ENCODE measurements around the gene B3GALT2. TPM values are rescaled to one million over a fixed set of nuclear protein-coding genes. Genes with fewer than 3 reads are reported as not detected.
"Not testable (repeated sequence)": the region's sequence is repeated elsewhere in the genome, so short reads cannot be mapped to it uniquely, and the experiment has no call there.

Gene B3GALT2
- total and polyA plus RNA-seq, 2 experiments from 2014 or later, result 2.8 to 4.8 TPM

DNA sequence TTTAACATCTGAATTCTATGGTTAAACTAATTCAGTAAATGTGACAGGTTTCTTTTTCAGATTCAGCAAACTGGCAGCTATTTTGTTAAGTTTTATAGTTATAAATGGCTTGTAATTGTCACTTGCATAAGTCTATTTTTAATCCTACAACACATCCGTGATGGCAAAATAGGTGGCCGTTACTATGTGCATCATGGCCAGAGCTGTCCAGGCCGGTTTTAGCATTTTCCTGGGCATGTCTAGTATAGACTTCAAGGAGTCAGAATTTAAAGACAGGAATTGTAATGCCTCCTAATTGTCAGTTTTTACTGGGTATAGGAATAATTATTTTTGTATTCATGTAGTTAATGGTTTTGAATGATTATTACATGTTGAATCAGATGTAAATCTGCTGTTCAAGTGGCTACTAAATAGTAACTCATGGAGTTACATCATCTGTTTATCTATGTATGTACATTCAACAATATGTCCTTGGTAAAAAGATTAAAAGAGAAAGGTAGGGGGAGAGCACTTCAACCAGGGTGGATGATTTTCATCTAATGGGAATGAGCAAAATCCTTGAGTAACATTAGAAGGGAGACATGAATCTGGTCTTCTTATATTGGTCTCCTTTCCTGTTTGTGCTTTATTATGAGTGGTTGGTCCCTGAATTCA lies 3.2 kb upstream of the B3GALT2 start:
- no peak overlapping the region for H3K9ac ChIP-seq
- no peaks in the 10 kb centered on the region for H3K27me3 ChIP-seq (replicated peaks; ENCODE audit: insufficient read depth)
- peaks cover 15% of the 10 kb centered on the region; the same call in 1 of the 2 replicates for H3F3A ChIP-seq (ENCODE audit: insufficient read depth)
- no peaks in the 10 kb centered on the region for H4K20me1 ChIP-seq (ENCODE audit: insufficient read depth)
- DNase-seq, result peak; percentile 15
- WGBS, 2 experiments (ENCODE audit: low coverage in 1 of 2, low lambda C conversion rate in 2 of 2, missing lambda C conversion rate in 2 of 2), result 39 to 45% methylated on average over 3 of the region's 3 CpGs
- no peaks in the 10 kb centered on the region for H3K36me3 ChIP-seq (ENCODE audit: low read depth)
- H3K79me2 ChIP-seq (ENCODE audit: insufficient read depth), result peaks cover 100% of the 10 kb centered on the region
- H3K4me3 ChIP-seq, result no peak overlapping the region
- H3K4me1 ChIP-seq (ENCODE audit: insufficient read depth), result peaks cover 50% of the 10 kb centered on the region
- no peak overlapping the region for H3K4me2 ChIP-seq (ENCODE audit: unreplicated experiment)
- in situ Hi-C loops (cut with MboI), result loop anchor here (10.0 kb wide), 1 partner anchor 145 kb away; no protein-coding TSS in a partner anchor
- TF ChIP-seq EZH2 (IDR thresholded peaks at IDR 0.05; ENCODE audit: insufficient read depth, poor library complexity, severe bottlenecking), result no peak
- H2AFZ ChIP-seq, result no peak overlapping the region
- no peaks in the 10 kb centered on the region for H3K9me2 ChIP-seq (ENCODE audit: insufficient read depth)
- no peaks in the 10 kb centered on the region for H3K9me3 ChIP-seq (ENCODE audit: low read depth)
- no peak overlapping the region for H3K27ac ChIP-seq

DNA sequence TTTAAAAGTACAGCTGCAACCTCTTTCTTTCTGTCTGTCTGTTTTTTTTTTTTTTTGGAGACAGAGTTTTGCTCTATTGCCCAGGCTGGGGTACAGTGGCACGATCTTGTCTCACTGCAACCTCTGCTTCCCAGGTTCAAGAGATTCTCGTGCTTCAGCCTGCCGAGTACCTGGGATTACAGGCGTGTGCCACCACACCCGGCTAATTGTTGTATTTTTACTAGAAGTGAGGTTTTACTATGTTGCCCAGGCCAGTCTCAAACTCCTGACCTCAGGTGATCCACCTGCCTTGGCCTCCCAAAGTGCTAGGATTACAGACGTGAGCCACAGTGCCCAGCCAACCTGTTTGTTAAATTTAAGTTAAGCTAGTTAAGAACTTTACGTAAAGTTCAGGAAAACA lies 2.5 kb upstream of the B3GALT2 start:
- H4K20me1 ChIP-seq (ENCODE audit: insufficient read depth); H3K27ac ChIP-seq; DNase-seq; H2AFZ ChIP-seq; H3K36me3 ChIP-seq (ENCODE audit: low read depth); in situ Hi-C loops (cut with MboI); H3K4me2 ChIP-seq (ENCODE audit: unreplicated experiment); H3K27me3 ChIP-seq (replicated peaks; ENCODE audit: insufficient read depth); H3K9me3 ChIP-seq (ENCODE audit: low read depth); H3K9me2 ChIP-seq (ENCODE audit: insufficient read depth); H3K4me3 ChIP-seq; H3K9ac ChIP-seq: not testable (repeated sequence)
- Histone ChIP-seq H3K4me1 (ENCODE audit: insufficient read depth) (peaks cover 57% of the 10 kb centered on the region), H3K79me2 (ENCODE audit: insufficient read depth) (peaks cover 100% of the 10 kb centered on the region), H3F3A (ENCODE audit: insufficient read depth) (peaks cover 15% of the 10 kb centered on the region; the same call in 1 of the 2 replicates)
- WGBS, 2 experiments (ENCODE audit: low coverage in 1 of 2, low lambda C conversion rate in 2 of 2, missing lambda C conversion rate in 2 of 2), result 95 to 96% methylated on average over 7 of the region's 7 CpGs

DNA sequence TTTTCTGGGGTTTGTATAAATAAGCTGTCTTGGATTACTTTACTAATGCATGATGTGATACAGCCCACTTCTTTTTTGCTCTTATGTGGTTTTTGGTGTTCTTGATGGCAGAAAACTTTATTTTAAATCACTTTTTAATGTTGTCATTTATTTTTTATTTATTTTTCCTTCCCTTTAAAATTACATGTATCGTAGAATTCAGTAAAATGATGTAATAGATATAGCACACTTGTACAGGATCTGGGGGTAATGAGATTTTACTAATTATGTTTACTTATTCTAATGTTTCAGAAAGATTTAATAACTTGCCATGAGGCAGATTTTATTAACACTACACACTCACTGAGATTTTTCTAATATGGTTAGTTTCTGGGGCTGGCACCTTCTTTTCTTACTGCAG lies 701 bp upstream of the B3GALT2 start:
- H3K27me3 ChIP-seq (replicated peaks; ENCODE audit: insufficient read depth), result no peaks in the 10 kb centered on the region
- TF ChIP-seq EZH2phosphoT487 (IDR thresholded peaks at IDR 0.05; ENCODE audit: insufficient read depth, low read depth) (no peak), EZH2 (IDR thresholded peaks at IDR 0.05; ENCODE audit: insufficient read depth, poor library complexity, severe bottlenecking) (no peak)
- no peaks in the 10 kb centered on the region for H3K9me2 ChIP-seq (ENCODE audit: insufficient read depth)
- peak overlapping the region; percentile 68; the same call in 1 of the 2 replicates for H3K27ac ChIP-seq
- H3K9ac ChIP-seq, result peak overlapping the region; percentile 70; the same call in 1 of the 2 replicates
- peak overlapping the region; percentile 72; the same call in 1 of the 2 replicates for H3K4me3 ChIP-seq
- no peaks in the 10 kb centered on the region for H4K20me1 ChIP-seq (ENCODE audit: insufficient read depth)
- WGBS, 2 experiments (ENCODE audit: low coverage in 1 of 2, low lambda C conversion rate in 2 of 2, missing lambda C conversion rate in 2 of 2), result 90 to 100% methylated on average over 1 of the region's 1 CpG
- peaks cover 73% of the 10 kb centered on the region for H3K4me1 ChIP-seq (ENCODE audit: insufficient read depth)
- H3F3A ChIP-seq (ENCODE audit: insufficient read depth), result peaks cover 15% of the 10 kb centered on the region; the same call in 1 of the 2 replicates
- H3K4me2 ChIP-seq (ENCODE audit: unreplicated experiment), result peak overlapping the region; percentile 96
- no peaks in the 10 kb centered on the region for H3K36me3 ChIP-seq (ENCODE audit: low read depth)
- H2AFZ ChIP-seq, result no peak overlapping the region
- H3K79me2 ChIP-seq (ENCODE audit: insufficient read depth), result peaks cover 99% of the 10 kb centered on the region
- in situ Hi-C loops (cut with MboI), result no loop called here
- DNase-seq, result no peak
- H3K9me3 ChIP-seq (ENCODE audit: low read depth), result no peaks in the 10 kb centered on the region

DNA sequence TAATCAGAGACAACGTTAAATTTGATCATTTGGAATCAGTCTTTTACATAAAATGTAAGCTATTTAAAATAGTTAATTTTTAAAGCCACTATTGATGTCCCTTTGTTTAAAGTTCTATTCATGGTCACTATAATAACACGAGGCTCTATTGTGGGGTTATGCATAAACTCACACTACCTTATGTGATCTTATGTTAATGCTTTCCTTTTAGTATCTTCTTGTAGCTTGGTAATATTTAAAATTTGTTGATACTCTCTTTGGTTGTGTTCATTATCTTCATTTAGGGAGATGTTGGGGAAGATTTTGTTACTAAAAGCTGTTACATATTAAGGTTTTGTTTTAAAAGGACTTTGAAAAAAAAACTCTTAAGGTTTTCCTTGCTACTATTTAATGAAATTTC lies 1.2 kb downstream of the B3GALT2 start:
- DNase-seq, result no peak
- Histone ChIP-seq H3K9me2 (ENCODE audit: insufficient read depth) (no peaks in the 10 kb centered on the region), H3K4me3 (peak overlapping the region; percentile 72), H3K4me1 (ENCODE audit: insufficient read depth) (peaks cover 80% of the 10 kb centered on the region), H3K27ac (0 out of 2 replicates have a peak overlapping the region, but pooled peaks have one; percentile 68), H3F3A (ENCODE audit: insufficient read depth) (peaks cover 31% of the 10 kb centered on the region), H4K20me1 (ENCODE audit: insufficient read depth) (no peaks in the 10 kb centered on the region), H3K4me2 (ENCODE audit: unreplicated experiment) (peak overlapping the region; percentile 96), H2AFZ (no peak overlapping the region), H3K27me3 (replicated peaks; ENCODE audit: insufficient read depth) (no peaks in the 10 kb centered on the region), H3K9me3 (ENCODE audit: low read depth) (no peaks in the 10 kb centered on the region), H3K36me3 (ENCODE audit: low read depth) (no peaks in the 10 kb centered on the region), H3K9ac (peak overlapping the region; percentile 70), H3K79me2 (ENCODE audit: insufficient read depth) (peaks cover 99% of the 10 kb centered on the region)
- no peak for TF ChIP-seq EZH2 (IDR thresholded peaks at IDR 0.05; ENCODE audit: insufficient read depth, poor library complexity, severe bottlenecking)
- no peak for TF ChIP-seq EZH2phosphoT487 (IDR thresholded peaks at IDR 0.05; ENCODE audit: insufficient read depth, low read depth)
- 6 to 11% methylated on average over 2 of the region's 2 CpGs for WGBS, 2 experiments (ENCODE audit: low coverage in 1 of 2, low lambda C conversion rate in 2 of 2, missing lambda C conversion rate in 2 of 2)
- in situ Hi-C loops (cut with MboI), result no loop called here

Data from GM23248 (cell line).